Naive B cell (primary cell): ENCODE data around the gene ASCL5. TPM values are rescaled to one million over a fixed set of nuclear protein-coding genes. Genes with fewer than 3 reads are reported as not detected.

Experiments used
- ATAC-seq, 2 donors: fragments of 150-1000 bp; cut with Tn5 transposase; 2 replicates each; pipeline ENCODE4 v1.10.0; 2021; ENCODE audit warnings: low read depth in 2 of 2, mild to moderate bottlenecking in 2 of 2, moderate library complexity in 2 of 2
- DNase-seq: peaks from one replicate; pipeline ENCODE4 v3.0.0; 2022
- H3K27ac Mint-ChIP-seq, 6 donors: one replicate each; pipeline ENCODE4 v1.8.0; 2020 to 2022; ENCODE audit warnings: mild to moderate bottlenecking in 6 of 6, mixed read lengths in 6 of 6, moderate library complexity in 5 of 6, inconsistent platforms in 2 of 6
- H3K27me3 Mint-ChIP-seq, 3 donors: one replicate each; pipeline ENCODE4 v1.8.0; 2021 to 2022; ENCODE audit warnings: mixed read lengths in 3 of 3, mild to moderate bottlenecking in 1 of 3
- H3K36me3 Mint-ChIP-seq, 2 donors: one replicate each; pipeline ENCODE4 v1.8.0; 2020 to 2022; ENCODE audit warnings: mixed read lengths in 2 of 2, inconsistent platforms in 1 of 2, mild to moderate bottlenecking in 1 of 2
- H3K4me1 Mint-ChIP-seq, 3 donors: one replicate each; pipeline ENCODE4 v1.8.0; 2020 to 2022; ENCODE audit warnings: mixed read lengths in 3 of 3, inconsistent platforms in 1 of 3, mild to moderate bottlenecking in 1 of 3, moderate library complexity in 1 of 3
- H3K4me3 Mint-ChIP-seq, 8 donors: one replicate each; pipeline ENCODE4 v1.8.0; 2020 to 2022; ENCODE audit warnings: mild to moderate bottlenecking in 8 of 8, mixed read lengths in 8 of 8, moderate library complexity in 8 of 8, inconsistent platforms in 2 of 8
- H3K9me3 Mint-ChIP-seq, 7 donors: one replicate each; pipeline ENCODE4 v1.8.0; 2020 to 2022; ENCODE audit warnings: mixed read lengths in 7 of 7, mild to moderate bottlenecking in 5 of 7, inconsistent platforms in 2 of 7, moderate library complexity in 1 of 7
- polyA plus RNA-seq, 6 donors: library from polyadenylated mRNA; unstranded; fragments of 300-500 nt; fragmentation: Illumina TruSeq; gene quantifications; one replicate each; pipeline ENCODE4 v1.2.3, GENCODE V29; 2021; ENCODE audit warnings: low read depth in 6 of 6

ASCL5 gene
- polyA plus RNA-seq, 6 donors from 2014 or later, result not detected

DNA sequence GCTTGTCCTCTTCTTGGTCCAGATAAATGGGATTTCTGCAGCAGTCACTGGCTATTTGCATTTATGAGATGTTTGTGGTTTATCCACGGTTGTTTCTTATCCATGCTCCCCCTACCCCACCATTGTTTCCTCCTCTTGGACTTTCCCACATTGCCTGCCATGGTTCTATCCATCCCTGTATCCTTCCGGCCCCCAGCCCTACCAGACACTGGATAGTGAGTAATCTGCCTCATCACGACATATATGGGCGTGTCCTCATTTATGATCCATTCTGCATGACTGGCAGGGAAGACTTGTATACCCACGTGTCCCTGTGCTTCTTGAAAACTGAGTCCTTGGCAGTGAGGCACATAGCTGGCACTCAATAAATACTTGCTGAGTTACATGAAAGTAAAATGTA, 54.8 kb downstream of the ASCL5 start:
- H3K36me3 Mint-ChIP-seq, result no peaks in the 10 kb centered on the region
- H3K4me1 Mint-ChIP-seq, result peaks cover 0 to 6% (median 0%) of the 10 kb centered on the region in 3 donors
- ATAC-seq, result no peak

DNA sequence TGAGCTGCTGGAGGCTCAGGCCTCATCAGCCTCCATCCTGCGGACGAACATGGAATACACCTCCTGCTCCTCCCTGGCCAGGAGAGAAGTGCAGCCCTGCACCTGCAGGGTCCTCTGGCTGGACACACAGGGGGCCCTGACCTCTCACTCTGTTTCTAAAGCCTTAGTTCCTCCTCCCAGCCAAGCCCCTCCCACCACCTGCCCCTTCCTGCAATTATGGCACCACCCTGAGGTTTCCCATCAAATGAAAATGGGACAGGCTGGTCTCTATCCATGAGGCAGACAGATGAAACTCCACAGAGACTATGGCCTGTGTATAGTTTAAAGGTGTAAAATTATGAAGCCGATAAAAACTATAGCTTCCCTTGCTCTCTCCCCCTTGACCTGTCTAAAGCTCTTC, 57.3 kb downstream of the ASCL5 start:
- ATAC-seq (no peak), DNase-seq (no peak)
- Mint-ChIP-seq H3K4me3 (no peak overlapping the region), H3K36me3 (no peaks in the 10 kb centered on the region), H3K4me1 (peaks cover 0 to 6% (median 0%) of the 10 kb centered on the region in 3 donors), H3K27ac (no peak overlapping the region), H3K9me3 (no peaks in the 10 kb centered on the region), H3K27me3 (peaks cover 4 to 11% (median 10%) of the 10 kb centered on the region in 3 donors)

More for the DNA sequence above, 54.8 kb downstream of the ASCL5 start:
- peaks cover 4 to 7% (median 4%) of the 10 kb centered on the region in 3 donors for H3K27me3 Mint-ChIP-seq
- H3K27ac Mint-ChIP-seq, result peak overlapping the region in 1 of 6 donors; percentile 4
- H3K9me3 Mint-ChIP-seq, result no peaks in the 10 kb centered on the region
- DNase-seq, result no peak
- no peak overlapping the region for H3K4me3 Mint-ChIP-seq

DNA sequence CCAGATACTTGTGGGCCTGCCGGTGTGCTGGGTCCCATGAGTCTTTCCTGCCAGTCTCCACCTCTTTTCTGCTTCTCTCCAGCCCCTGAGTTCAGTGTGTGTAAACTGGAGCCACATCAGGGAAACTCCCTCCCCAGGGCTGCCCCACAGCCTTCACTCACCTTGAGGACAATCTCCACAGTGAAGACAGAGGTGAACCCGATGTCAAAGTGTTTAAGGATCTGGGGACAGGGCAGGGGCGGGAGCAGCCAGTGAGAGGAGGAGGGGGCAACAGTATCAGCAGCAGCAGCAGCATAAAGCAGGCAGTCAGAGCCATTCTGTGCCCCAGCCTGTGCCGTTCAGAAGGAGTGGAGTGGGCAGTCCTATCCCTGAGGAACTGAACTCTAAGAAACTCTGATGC, 58.0 kb downstream of the ASCL5 start:
- no peak overlapping the region for H3K4me3 Mint-ChIP-seq
- peaks cover 8 to 12% (median 11%) of the 10 kb centered on the region in 3 donors for H3K27me3 Mint-ChIP-seq

DNA sequence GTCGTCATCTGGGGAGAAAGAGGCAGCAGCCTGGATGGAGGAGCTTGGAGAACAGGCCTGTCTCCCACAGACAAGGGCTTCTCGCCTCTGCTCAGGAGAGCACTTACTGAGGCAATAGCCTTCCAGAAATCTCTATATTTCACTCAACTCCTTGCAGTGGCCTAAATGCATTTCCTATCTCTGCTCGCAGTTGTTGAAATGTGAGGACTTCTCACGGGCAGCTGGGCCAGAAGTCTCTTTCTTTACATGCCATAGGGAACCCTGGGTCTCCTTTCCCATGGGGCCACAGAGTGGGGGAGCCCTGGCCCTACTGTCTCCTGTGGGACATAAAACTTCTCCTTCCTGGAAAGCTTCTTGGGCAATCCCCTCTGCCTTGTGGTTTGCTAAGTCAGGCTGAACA, 60.0 kb downstream of the ASCL5 start:
- Mint-ChIP-seq H3K27me3 (peaks cover 8 to 12% (median 11%) of the 10 kb centered on the region in 3 donors), H3K9me3 (no peaks in the 10 kb centered on the region), H3K4me3 (no peak overlapping the region), H3K27ac (peak overlapping the region in 1 of 6 donors; percentile 19), H3K4me1 (peaks cover 0 to 6% (median 0%) of the 10 kb centered on the region in 3 donors), H3K36me3 (no peaks in the 10 kb centered on the region)
- ATAC-seq, result no peak
- DNase-seq, result no peak

More for the DNA sequence above, 58.0 kb downstream of the ASCL5 start:
- H3K27ac Mint-ChIP-seq, result peak overlapping the region in 1 of 6 donors; percentile 65
- H3K9me3 Mint-ChIP-seq, result no peaks in the 10 kb centered on the region
- DNase-seq, result no peak
- H3K4me1 Mint-ChIP-seq, result peaks cover 0 to 6% (median 0%) of the 10 kb centered on the region in 3 donors
- H3K36me3 Mint-ChIP-seq, result no peaks in the 10 kb centered on the region
- no peak for ATAC-seq

DNA sequence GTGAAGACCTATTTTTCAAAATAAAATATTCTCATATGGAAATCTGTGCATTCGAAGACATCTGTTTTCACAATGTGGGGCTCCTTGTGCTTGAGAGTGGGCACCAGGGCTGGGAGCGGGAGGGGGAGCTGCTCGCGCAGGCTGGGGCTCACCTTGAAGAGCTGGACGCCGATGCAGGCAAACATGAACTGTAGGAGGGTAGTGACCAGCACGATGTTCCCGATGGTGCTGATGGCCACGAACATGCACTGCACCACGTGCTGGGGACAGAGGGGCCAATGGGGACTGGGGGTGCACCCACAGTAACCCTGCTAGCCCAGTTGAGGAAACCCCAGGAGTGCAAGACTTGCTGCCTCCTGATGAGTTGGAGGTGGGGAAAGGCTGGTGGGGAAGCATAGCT, 61.3 kb downstream of the ASCL5 start:
- ATAC-seq, result no peak
- Mint-ChIP-seq H3K9me3 (no peaks in the 10 kb centered on the region), H3K4me3 (no peak overlapping the region), H3K27me3 (peaks cover 8 to 12% (median 11%) of the 10 kb centered on the region in 3 donors), H3K36me3 (no peaks in the 10 kb centered on the region), H3K27ac (no peak overlapping the region), H3K4me1 (peaks cover 0 to 6% (median 0%) of the 10 kb centered on the region in 3 donors)
- DNase-seq, result no peak

DNA sequence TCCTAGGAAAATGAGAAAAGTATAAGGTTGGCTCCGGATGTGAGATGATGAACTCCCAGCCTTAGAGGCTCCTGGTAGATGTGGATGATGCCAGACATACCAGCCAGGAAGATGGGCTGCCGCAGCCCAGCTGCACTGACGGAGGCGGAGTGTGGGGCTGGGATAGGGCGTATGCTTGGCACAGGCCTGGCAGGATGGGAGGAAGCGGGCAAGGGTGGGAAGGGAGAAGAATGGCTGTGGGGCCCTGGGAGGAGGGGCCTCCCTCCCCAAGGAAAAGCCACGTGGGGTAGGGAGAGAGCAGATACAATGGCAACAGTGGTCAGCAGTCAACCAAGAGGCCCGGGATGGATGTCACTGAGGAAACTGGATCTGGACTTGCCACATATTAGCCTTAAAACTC, 62.2 kb downstream of the ASCL5 start:
- H3K4me1 Mint-ChIP-seq, result peaks cover 0 to 9% (median 0%) of the 10 kb centered on the region in 3 donors
- no peak overlapping the region for H3K27ac Mint-ChIP-seq
- no peaks in the 10 kb centered on the region for H3K9me3 Mint-ChIP-seq
- no peak overlapping the region for H3K4me3 Mint-ChIP-seq
- ATAC-seq (no peak), DNase-seq (no peak)
- peaks cover 6 to 12% (median 8%) of the 10 kb centered on the region in 3 donors for H3K27me3 Mint-ChIP-seq
- no peaks in the 10 kb centered on the region for H3K36me3 Mint-ChIP-seq

Other genes starting within 250 kb of the ASCL5 start
- not detected for gene INAVA, start 232.3 kb downstream of the ASCL5 start, polyA plus RNA-seq
- gene KIF21B, start 103.5 kb downstream of the ASCL5 start, polyA plus RNA-seq, result 1 to 10 TPM; 1.6 to 6.7 (median 2.5) TPM
- gene CACNA1S, start 14.8 kb downstream of the ASCL5 start, polyA plus RNA-seq, result not detected
- gene TMEM9, start 27.3 kb upstream of the ASCL5 start, polyA plus RNA-seq, result 10 to 100 TPM; 24.6 to 43.5 (median 31.4) TPM
- gene IGFN1, start 63.6 kb upstream of the ASCL5 start, polyA plus RNA-seq, result not detected
- not detected for gene PKP1, start 156.3 kb upstream of the ASCL5 start, polyA plus RNA-seq